Jurkat, Clone E6-1 (cell line): Measurements from ENCODE around the gene RERG. TPM values are rescaled to one million over a fixed set of nuclear protein-coding genes. Genes with fewer than 3 reads are reported as not detected.
"Not testable (repeated sequence)": the region's sequence is repeated elsewhere in the genome, so short reads cannot be mapped to it uniquely, and the experiment has no call there.

ENCODE experiments used
- DNase-seq: peaks from one replicate; pipeline ENCODE4 v3.0.0-alpha.2; 2011; ENCODE audit warnings: low read depth, low spot score
- H3K4me3 ChIP-seq: 2 replicates; pipeline ENCODE4 v1.5.1; 2011; ENCODE audit warnings: mild to moderate bottlenecking, low read length, control low read depth, moderate library complexity
- polyA plus RNA-seq: library from polyadenylated mRNA; unstranded; fragments of >200 nt; gene quantifications from one replicate; pipeline ENCODE4 v1.2.1, GENCODE V29; 2012; ENCODE audit warnings: missing spikeins; ENCODE audit not compliant: insufficient read length, insufficient read depth

The RERG gene
- not detected for polyA plus RNA-seq

- peak; percentile 36 for DNase-seq
- no peak within 1 kb of the TSS for H3K4me3 ChIP-seq
These were observed at the start of gene RERG for GRCh38 chr12:15220915-15221885. Gene RERG, minus strand, starts transcription at chr12:15221417. Its CDS starts 3,928 bp downstream, at chr12:15217489.

- DNase-seq = no peak
- H3K4me3 ChIP-seq = no peak overlapping the region
These were observed 49.4 kb upstream of the RERG start for GRCh38 chr12:15270591-15270990.

- peak; percentile 52 for DNase-seq
- no peak overlapping the region for H3K4me3 ChIP-seq
These were observed 47.8 kb upstream of the RERG start for GRCh38 chr12:15268927-15269552.

- no peak for DNase-seq
- H3K4me3 ChIP-seq = no peak overlapping the region
These were observed 47.1 kb upstream of the RERG start for GRCh38 chr12:15268309-15268708.

GRCh38 chr12:15265875-15266274 lies 44.7 kb upstream of the RERG start:
- no peak for DNase-seq
- H3K4me3 ChIP-seq = no peak overlapping the region

GRCh38 chr12:15256761-15257160 lies 35.5 kb upstream of the RERG start:
- H3K4me3 ChIP-seq = no peak overlapping the region
- no peak for DNase-seq

- no peak for DNase-seq
- H3K4me3 ChIP-seq = no peak overlapping the region
These were observed 32.8 kb upstream of the RERG start for GRCh38 chr12:15253990-15254389.

- DNase-seq = no peak
- no peak overlapping the region for H3K4me3 ChIP-seq
These were observed 23.7 kb upstream of the RERG start for GRCh38 chr12:15244926-15245325.

GRCh38 chr12:15244341-15244740 lies 23.1 kb upstream of the RERG start:
- no peak for DNase-seq
- no peak overlapping the region for H3K4me3 ChIP-seq

GRCh38 chr12:15243102-15243501 lies 21.9 kb upstream of the RERG start:
- no peak for DNase-seq
- no peak overlapping the region for H3K4me3 ChIP-seq

- H3K4me3 ChIP-seq = no peak overlapping the region
- DNase-seq = no peak
These were observed 19.7 kb upstream of the RERG start for GRCh38 chr12:15240898-15241297.

- no peak for DNase-seq
- H3K4me3 ChIP-seq = no peak overlapping the region
These were observed 13.3 kb upstream of the RERG start for GRCh38 chr12:15234508-15234907.

GRCh38 chr12:15234011-15234410 lies 12.8 kb upstream of the RERG start:
- no peak overlapping the region for H3K4me3 ChIP-seq
- no peak for DNase-seq

GRCh38 chr12:15232959-15233358 lies 11.7 kb upstream of the RERG start:
- no peak overlapping the region for H3K4me3 ChIP-seq
- DNase-seq = no peak

- no peak for DNase-seq
- no peak overlapping the region for H3K4me3 ChIP-seq
These were observed 10.3 kb upstream of the RERG start for GRCh38 chr12:15231493-15231892.

GRCh38 chr12:15230751-15231150 lies 9.5 kb upstream of the RERG start:
- no peak for DNase-seq

GRCh38 chr12:15230137-15230536 lies 8.9 kb upstream of the RERG start:
- DNase-seq = no peak
- H3K4me3 ChIP-seq = no peak overlapping the region

More at GRCh38 chr12:15230751-15231150, 9.5 kb upstream of the RERG start:
- H3K4me3 ChIP-seq = no peak overlapping the region

- no peak overlapping the region for H3K4me3 ChIP-seq
- DNase-seq = peak; percentile 28
These were observed 5.9 kb upstream of the RERG start for GRCh38 chr12:15227004-15227679.

GRCh38 chr12:15225863-15226218 lies 4.6 kb upstream of the RERG start:
- DNase-seq = peak; percentile 8

More at GRCh38 chr12:15225863-15226218, 4.6 kb upstream of the RERG start:
- not testable (repeated sequence) for H3K4me3 ChIP-seq
